B cell (primary cell): ENCODE data around the gene NHEJ1.

ENCODE experiments used
- EZH2 ChIP-seq: IDR thresholded peaks from 2 replicates; pipeline ENCODE4 v1.6.1; 2012; ENCODE audit warnings: borderline replicate concordance, low read depth, mild to moderate bottlenecking, moderate library complexity, low read length; ENCODE audit not compliant: insufficient read depth, poor library complexity, severe bottlenecking
- TF ChIP-seq, protein P1 (sequence below): fragments of 200-600 bp; IDR thresholded peaks from one replicate; pipeline ENCODE4 v1.8.0; 2022; ENCODE audit warnings: antibody characterized with exemption, mild to moderate bottlenecking

DNA sequence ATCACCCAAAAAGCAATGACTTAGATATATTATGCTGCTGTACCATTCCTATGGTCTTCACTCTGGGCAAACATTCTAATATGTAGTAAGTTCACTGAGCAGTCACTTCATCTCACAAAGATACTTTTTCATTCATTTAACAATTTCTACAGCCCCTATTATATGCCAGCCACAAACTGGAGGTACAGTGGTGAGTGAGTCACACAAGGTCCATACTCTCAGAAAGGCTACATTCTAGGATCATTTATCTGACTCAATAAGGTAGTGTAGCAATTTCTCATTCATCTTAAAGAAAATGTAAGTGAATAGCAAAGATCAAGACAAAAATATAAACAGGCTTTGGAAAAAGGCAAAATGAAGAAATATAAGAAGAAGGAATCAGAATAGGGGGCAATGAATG, 40.5 kb downstream of the NHEJ1 start:
- TF ChIP-seq, protein P1, sequence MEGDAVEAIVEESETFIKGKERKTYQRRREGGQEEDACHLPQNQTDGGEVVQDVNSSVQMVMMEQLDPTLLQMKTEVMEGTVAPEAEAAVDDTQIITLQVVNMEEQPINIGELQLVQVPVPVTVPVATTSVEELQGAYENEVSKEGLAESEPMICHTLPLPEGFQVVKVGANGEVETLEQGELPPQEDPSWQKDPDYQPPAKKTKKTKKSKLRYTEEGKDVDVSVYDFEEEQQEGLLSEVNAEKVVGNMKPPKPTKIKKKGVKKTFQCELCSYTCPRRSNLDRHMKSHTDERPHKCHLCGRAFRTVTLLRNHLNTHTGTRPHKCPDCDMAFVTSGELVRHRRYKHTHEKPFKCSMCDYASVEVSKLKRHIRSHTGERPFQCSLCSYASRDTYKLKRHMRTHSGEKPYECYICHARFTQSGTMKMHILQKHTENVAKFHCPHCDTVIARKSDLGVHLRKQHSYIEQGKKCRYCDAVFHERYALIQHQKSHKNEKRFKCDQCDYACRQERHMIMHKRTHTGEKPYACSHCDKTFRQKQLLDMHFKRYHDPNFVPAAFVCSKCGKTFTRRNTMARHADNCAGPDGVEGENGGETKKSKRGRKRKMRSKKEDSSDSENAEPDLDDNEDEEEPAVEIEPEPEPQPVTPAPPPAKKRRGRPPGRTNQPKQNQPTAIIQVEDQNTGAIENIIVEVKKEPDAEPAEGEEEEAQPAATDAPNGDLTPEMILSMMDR, result no peak
- no peak for TF ChIP-seq EZH2
